Measurements from ENCODE around the gene NUAK2. TPM values are rescaled to one million over a fixed set of nuclear protein-coding genes. Genes with fewer than 3 reads are reported as not detected.

Gene NUAK2
- polyA plus RNA-seq, 3 donors, result 9.1 to 44.9 (median 21.9) TPM

- H3K79me2 ChIP-seq (ENCODE audit: insufficient read depth, low read length), result peaks cover 97% of the 10 kb centered on the region
- no peaks in the 10 kb centered on the region for H3K36me3 ChIP-seq (replicated peaks in 1 of 2; ENCODE audit: control insufficient read depth in 1 of 2, insufficient read depth in 2 of 2, low read length in 2 of 2)
- H3K4me1 ChIP-seq (ENCODE audit: control insufficient read depth in 1 of 2, insufficient read depth in 2 of 2, low read length in 2 of 2), result peaks cover 93 to 97% of the 10 kb centered on the region in 2 donors
- no peak for DNase-seq
- peak overlapping the region; percentile 94 for H3K4me2 ChIP-seq (replicated peaks; ENCODE audit: extremely low read depth, low read length, poor library complexity, severe bottlenecking)
- Mint-ChIP-seq H3K9me3 (peaks cover 0 to 2% (median 0%) of the 10 kb centered on the region in 7 donors), H3K36me3 (peaks cover 38 to 44% of the 10 kb centered on the region in 2 donors), H3K27ac (peak overlapping the region; percentile 5 to 89 (median 67)), H3K4me3 (peak overlapping the region; percentile 37 to 56), H3K4me1 (peaks cover 92% of the 10 kb centered on the region), H3K27me3 (ENCODE audit: low read depth in 3 of 3) (peaks cover 0 to 2% (median 0%) of the 10 kb centered on the region in 3 donors)
- peak overlapping the region in 1 of 2 donors; percentile 64 for H3K27ac ChIP-seq (ENCODE audit: low read depth in 1 of 2, low read length in 2 of 2)
- no peak overlapping the region for H3K9ac ChIP-seq (ENCODE audit: insufficient read depth, low read length, poor library complexity, severe bottlenecking)
- WGBS (ENCODE audit: insufficient coverage), result 20% methylated on average over 1 of the region's 2 CpGs
- H4K20me1 ChIP-seq (ENCODE audit: insufficient read depth, low read length), result peaks cover 72% of the 10 kb centered on the region
- H3K9me3 ChIP-seq (replicated peaks in 1 of 2; ENCODE audit: control insufficient read depth in 1 of 2, insufficient read depth in 1 of 2, low read length in 2 of 2), result no peaks in the 10 kb centered on the region
- H2AFZ ChIP-seq (ENCODE audit: insufficient read depth, low read depth, low read length, poor library complexity, severe bottlenecking), result no peak overlapping the region
- H3K4me3 ChIP-seq (replicated peaks in 1 of 3; ENCODE audit: low read depth in 2 of 3, low read length in 3 of 3), result peak overlapping the region in 1 of 3 experiments; percentile 39
- no peaks in the 10 kb centered on the region for H3K27me3 ChIP-seq (ENCODE audit: control insufficient read depth in 2 of 2, insufficient read depth in 2 of 2, low read length in 2 of 2)
- intact Hi-C loops (cut with micrococcal nuclease), result no loop called here
- no peak for TF ChIP-seq CTCF (IDR thresholded peaks at IDR 0.05)
These were observed 5.4 kb downstream of the NUAK2 start for GRCh38 chr1:205316161-205316566.

- peak overlapping the region; percentile 96 to 99 (median 98) for H3K27ac Mint-ChIP-seq
- no peak for DNase-seq
- peaks cover 100% of the 10 kb centered on the region for H3K4me1 Mint-ChIP-seq
- Histone ChIP-seq H3K27me3 (ENCODE audit: control insufficient read depth in 2 of 2, insufficient read depth in 2 of 2, low read length in 2 of 2) (no peaks in the 10 kb centered on the region), H3K36me3 (replicated peaks in 1 of 2; ENCODE audit: control insufficient read depth in 1 of 2, insufficient read depth in 2 of 2, low read length in 2 of 2) (peaks cover 10% of the 10 kb centered on the region in 2 donors), H4K20me1 (ENCODE audit: insufficient read depth, low read length) (peaks cover 71% of the 10 kb centered on the region), H3K4me1 (ENCODE audit: control insufficient read depth in 1 of 2, insufficient read depth in 2 of 2, low read length in 2 of 2) (peaks cover 98 to 100% of the 10 kb centered on the region in 2 donors), H3K9ac (ENCODE audit: insufficient read depth, low read length, poor library complexity, severe bottlenecking) (no peak overlapping the region), H3K4me3 (replicated peaks in 1 of 3; ENCODE audit: low read depth in 2 of 3, low read length in 3 of 3) (peak overlapping the region in 1 of 3 experiments; percentile 65), H2AFZ (ENCODE audit: insufficient read depth, low read depth, low read length, poor library complexity, severe bottlenecking) (no peak overlapping the region), H3K9me3 (replicated peaks in 1 of 2; ENCODE audit: control insufficient read depth in 1 of 2, insufficient read depth in 1 of 2, low read length in 2 of 2) (no peaks in the 10 kb centered on the region), H3K79me2 (ENCODE audit: insufficient read depth, low read length) (peaks cover 96% of the 10 kb centered on the region), H3K4me2 (replicated peaks; ENCODE audit: extremely low read depth, low read length, poor library complexity, severe bottlenecking) (peak overlapping the region; percentile 71), H3K27ac (ENCODE audit: low read depth in 1 of 2, low read length in 2 of 2) (peak overlapping the region in 1 of 2 donors; percentile 96)
- H3K36me3 Mint-ChIP-seq, result peaks cover 44 to 51% of the 10 kb centered on the region in 2 donors
- peaks cover 0 to 2% (median 0%) of the 10 kb centered on the region in 3 donors for H3K27me3 Mint-ChIP-seq (ENCODE audit: low read depth in 3 of 3)
- no peak overlapping the region for H3K4me3 Mint-ChIP-seq
- H3K9me3 Mint-ChIP-seq, result peaks cover 0 to 2% (median 0%) of the 10 kb centered on the region in 7 donors
- intact Hi-C loops (cut with micrococcal nuclease), result no loop called here
- WGBS (ENCODE audit: insufficient coverage), result 81% methylated on average over 3 of the region's 5 CpGs
- no peak for TF ChIP-seq CTCF (IDR thresholded peaks at IDR 0.05)
These were observed 6.4 kb downstream of the NUAK2 start for GRCh38 chr1:205315008-205315618.
